ENCODE data around the gene E2F3. TPM values are rescaled to one million over a fixed set of nuclear protein-coding genes. Genes with fewer than 3 reads are reported as not detected.

Gene E2F3
- total RNA-seq, 1 donor from 2014 or later = 16.8 TPM

DNA sequence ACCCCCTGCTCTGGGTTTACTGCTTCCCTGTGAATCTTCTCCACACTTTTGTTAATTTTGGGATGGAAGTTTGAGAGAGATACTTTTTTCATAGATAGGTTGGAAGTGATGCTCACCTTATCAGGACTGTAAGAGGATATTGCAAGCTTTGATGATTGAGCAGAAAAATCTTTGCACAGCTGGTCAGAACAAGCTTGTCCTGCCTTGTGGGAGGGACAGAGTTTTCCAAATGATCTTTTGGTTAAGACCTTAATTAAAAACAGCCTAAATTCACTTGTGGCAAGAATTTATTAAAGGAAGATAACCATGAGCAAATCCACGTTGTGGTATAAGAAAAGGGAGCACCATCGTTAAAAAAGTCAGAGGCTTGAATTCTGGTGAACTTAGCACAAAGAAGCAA, 32.2 kb downstream of the E2F3 start:
- H3K27me3 Mint-ChIP-seq (ENCODE audit: low read depth) = no peaks in the 10 kb centered on the region
- no peak overlapping the region for H3K27ac Mint-ChIP-seq (ENCODE audit: unreplicated experiment)
- H3K4me3 Mint-ChIP-seq (ENCODE audit: unreplicated experiment) = no peak overlapping the region
- H3K36me3 Mint-ChIP-seq (ENCODE audit: low read depth) = peaks cover 3% of the 10 kb centered on the region
- H3K9me3 Mint-ChIP-seq (ENCODE audit: low read depth) = no peaks in the 10 kb centered on the region
- peaks cover 11% of the 10 kb centered on the region for H3K4me1 Mint-ChIP-seq (ENCODE audit: low read depth)
- no peak for DNase-seq (ENCODE audit: low spot score)
- TF ChIP-seq, protein P1, sequence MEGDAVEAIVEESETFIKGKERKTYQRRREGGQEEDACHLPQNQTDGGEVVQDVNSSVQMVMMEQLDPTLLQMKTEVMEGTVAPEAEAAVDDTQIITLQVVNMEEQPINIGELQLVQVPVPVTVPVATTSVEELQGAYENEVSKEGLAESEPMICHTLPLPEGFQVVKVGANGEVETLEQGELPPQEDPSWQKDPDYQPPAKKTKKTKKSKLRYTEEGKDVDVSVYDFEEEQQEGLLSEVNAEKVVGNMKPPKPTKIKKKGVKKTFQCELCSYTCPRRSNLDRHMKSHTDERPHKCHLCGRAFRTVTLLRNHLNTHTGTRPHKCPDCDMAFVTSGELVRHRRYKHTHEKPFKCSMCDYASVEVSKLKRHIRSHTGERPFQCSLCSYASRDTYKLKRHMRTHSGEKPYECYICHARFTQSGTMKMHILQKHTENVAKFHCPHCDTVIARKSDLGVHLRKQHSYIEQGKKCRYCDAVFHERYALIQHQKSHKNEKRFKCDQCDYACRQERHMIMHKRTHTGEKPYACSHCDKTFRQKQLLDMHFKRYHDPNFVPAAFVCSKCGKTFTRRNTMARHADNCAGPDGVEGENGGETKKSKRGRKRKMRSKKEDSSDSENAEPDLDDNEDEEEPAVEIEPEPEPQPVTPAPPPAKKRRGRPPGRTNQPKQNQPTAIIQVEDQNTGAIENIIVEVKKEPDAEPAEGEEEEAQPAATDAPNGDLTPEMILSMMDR (IDR thresholded peaks at IDR 0.05) = no peak

DNA sequence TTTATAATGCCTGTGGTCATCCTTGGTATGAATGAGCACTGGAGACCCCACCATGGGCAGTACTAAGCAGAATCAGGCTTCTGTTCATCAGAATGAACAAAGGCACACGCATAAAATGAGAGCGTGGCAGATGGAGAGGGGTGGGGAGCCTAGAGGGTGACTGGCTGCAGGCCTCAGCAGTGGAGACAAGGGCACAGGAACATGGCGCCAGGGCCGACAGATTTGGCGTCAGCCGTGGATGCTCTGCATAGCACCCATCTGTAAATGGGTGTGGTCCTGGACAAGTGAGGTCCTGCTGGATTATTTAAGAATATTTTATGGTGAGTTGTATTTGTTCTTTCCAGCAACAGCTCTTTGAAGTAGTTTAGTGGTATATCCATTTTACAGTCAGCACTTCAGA, 33.1 kb downstream of the E2F3 start:
- H3K4me3 Mint-ChIP-seq (ENCODE audit: unreplicated experiment) = no peak overlapping the region
- H3K27ac Mint-ChIP-seq (ENCODE audit: unreplicated experiment) = no peak overlapping the region
- TF ChIP-seq, protein P1 (IDR thresholded peaks at IDR 0.05) = no peak
- H3K27me3 Mint-ChIP-seq (ENCODE audit: low read depth) = no peaks in the 10 kb centered on the region
- H3K9me3 Mint-ChIP-seq (ENCODE audit: low read depth) = no peaks in the 10 kb centered on the region
- DNase-seq (ENCODE audit: low spot score) = no peak
- peaks cover 10% of the 10 kb centered on the region for H3K4me1 Mint-ChIP-seq (ENCODE audit: low read depth)
- peaks cover 3% of the 10 kb centered on the region for H3K36me3 Mint-ChIP-seq (ENCODE audit: low read depth)

DNA sequence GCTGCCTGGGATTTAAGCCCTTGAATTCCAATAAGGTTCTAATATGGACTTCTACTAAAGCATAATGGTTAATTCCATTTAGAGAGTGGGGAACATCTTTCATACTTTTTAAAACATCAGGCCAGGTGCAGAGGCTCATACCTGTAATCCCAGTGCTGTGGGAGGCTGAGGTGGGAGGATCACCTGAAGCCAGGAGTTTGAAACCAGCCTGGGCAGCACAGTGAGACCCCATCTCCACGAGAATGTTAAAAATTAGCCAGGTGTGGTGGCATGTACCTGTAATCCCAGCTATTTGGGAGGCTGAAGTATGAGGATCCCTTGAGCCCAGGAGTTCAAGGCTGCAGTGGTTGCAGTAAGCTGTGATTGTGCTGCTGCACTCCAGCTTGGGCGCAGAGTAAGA, 35.0 kb downstream of the E2F3 start:
- Mint-ChIP-seq H3K27ac (ENCODE audit: unreplicated experiment) (no peak overlapping the region), H3K36me3 (ENCODE audit: low read depth) (peaks cover 8% of the 10 kb centered on the region), H3K4me3 (ENCODE audit: unreplicated experiment) (no peak overlapping the region), H3K27me3 (ENCODE audit: low read depth) (no peaks in the 10 kb centered on the region), H3K9me3 (ENCODE audit: low read depth) (peaks cover 3% of the 10 kb centered on the region), H3K4me1 (ENCODE audit: low read depth) (peaks cover 15% of the 10 kb centered on the region)
- TF ChIP-seq, protein P1 (IDR thresholded peaks at IDR 0.05) = no peak
- no peak for DNase-seq (ENCODE audit: low spot score)

DNA sequence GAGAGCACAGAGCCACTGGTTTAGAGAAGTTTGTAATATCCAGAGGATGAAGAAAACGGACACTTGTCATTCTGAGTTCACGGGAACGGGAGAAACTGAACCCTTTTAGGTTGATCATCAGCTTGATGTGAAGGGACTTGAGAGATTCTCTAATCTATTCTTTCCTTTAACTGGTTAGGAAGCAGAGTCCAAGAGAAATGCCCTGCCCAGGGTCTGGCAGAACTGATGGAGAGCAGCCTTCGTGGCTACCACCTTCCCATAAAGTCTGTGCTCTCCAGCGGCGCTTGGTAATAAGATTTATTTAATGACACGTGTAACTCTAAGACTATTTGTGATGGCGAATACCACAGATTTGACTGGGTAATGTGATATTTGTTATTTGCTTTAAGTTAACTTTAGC, 36.0 kb downstream of the E2F3 start:
- Mint-ChIP-seq H3K27me3 (ENCODE audit: low read depth) (no peaks in the 10 kb centered on the region), H3K4me3 (ENCODE audit: unreplicated experiment) (no peak overlapping the region), H3K9me3 (ENCODE audit: low read depth) (peaks cover 3% of the 10 kb centered on the region), H3K27ac (ENCODE audit: unreplicated experiment) (no peak overlapping the region), H3K36me3 (ENCODE audit: low read depth) (peaks cover 8% of the 10 kb centered on the region), H3K4me1 (ENCODE audit: low read depth) (peaks cover 15% of the 10 kb centered on the region)
- no peak for DNase-seq (ENCODE audit: low spot score)
- TF ChIP-seq, protein P1 (IDR thresholded peaks at IDR 0.05) = no peak

DNA sequence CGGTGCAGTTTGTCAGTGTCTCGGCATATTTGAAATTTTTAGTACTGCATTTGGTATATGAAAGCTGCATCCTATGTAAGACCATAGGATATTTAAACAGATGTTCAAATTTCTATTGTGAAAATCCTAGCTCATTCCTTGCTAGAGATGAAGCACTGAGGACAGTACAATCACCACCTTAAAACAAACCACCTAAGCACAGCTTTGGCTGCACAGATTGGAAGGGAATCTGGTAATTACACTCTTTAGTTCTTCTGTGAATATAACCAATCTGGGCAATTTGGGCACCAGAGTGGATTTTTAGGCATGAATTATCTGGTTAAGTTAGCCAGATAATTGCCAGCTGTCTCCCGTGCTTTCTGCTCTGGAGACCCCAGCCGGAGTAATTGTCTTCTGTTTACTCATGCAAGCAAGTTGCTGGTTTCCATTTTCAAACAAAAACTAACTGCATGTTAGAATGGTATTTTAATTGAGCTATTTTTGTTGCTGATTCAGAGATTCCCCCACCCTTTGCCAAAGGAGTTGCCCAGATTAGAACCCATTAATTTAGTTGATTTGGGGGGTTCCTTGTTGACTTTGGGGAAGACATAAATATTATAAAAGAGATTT, 36.9 kb downstream of the E2F3 start:
- no peak overlapping the region for H3K4me3 Mint-ChIP-seq (ENCODE audit: unreplicated experiment)
- TF ChIP-seq, protein P1 (IDR thresholded peaks at IDR 0.05) = no peak
- H3K9me3 Mint-ChIP-seq (ENCODE audit: low read depth) = peaks cover 3% of the 10 kb centered on the region
- peaks cover 15% of the 10 kb centered on the region for H3K4me1 Mint-ChIP-seq (ENCODE audit: low read depth)
- DNase-seq (ENCODE audit: low spot score) = no peak
- no peak overlapping the region for H3K27ac Mint-ChIP-seq (ENCODE audit: unreplicated experiment)
- peaks cover 8% of the 10 kb centered on the region for H3K36me3 Mint-ChIP-seq (ENCODE audit: low read depth)
- no peaks in the 10 kb centered on the region for H3K27me3 Mint-ChIP-seq (ENCODE audit: low read depth)

Measured in chondrocyte (in vitro differentiated cells).